ENCODE data around the gene SORD.
"Not testable (repeated sequence)": the region's sequence is repeated elsewhere in the genome, so short reads cannot be mapped to it uniquely, and the experiment has no call there.

- not testable (repeated sequence) for TF ChIP-seq CTCF (conservative IDR thresholded peaks at IDR 0.05); ZFX (IDR thresholded peaks at IDR 0.05)
Measured at GRCh38 chr15:45004590-45005175, 18.3 kb upstream of the SORD start.
